ENCODE results near the gene FAM156A.
"Not testable (repeated sequence)": the region's sequence is repeated elsewhere in the genome, so short reads cannot be mapped to it uniquely, and the experiment has no call there.

Gene FAM156A

GRCh38 chrX:52948265-52948664 is 10.1 kb downstream of the FAM156A start:
- not testable (repeated sequence) for H3K27ac Mint-ChIP-seq (ENCODE audit: low read depth); DNase-seq (ENCODE audit: low spot score in 2 of 2); H3K36me3 Mint-ChIP-seq (ENCODE audit: insufficient read depth); ATAC-seq (replicated peaks; ENCODE audit: extremely low read depth, poor library complexity, severe bottlenecking); H3K4me3 Mint-ChIP-seq; H3K27me3 Mint-ChIP-seq; H3K4me1 Mint-ChIP-seq; H3K9me3 Mint-ChIP-seq

- not testable (repeated sequence) for DNase-seq (ENCODE audit: low spot score in 2 of 2); H3K4me3 Mint-ChIP-seq; H3K9me3 Mint-ChIP-seq; H3K36me3 Mint-ChIP-seq (ENCODE audit: insufficient read depth); ATAC-seq (replicated peaks; ENCODE audit: extremely low read depth, poor library complexity, severe bottlenecking); H3K27ac Mint-ChIP-seq (ENCODE audit: low read depth); H3K4me1 Mint-ChIP-seq; H3K27me3 Mint-ChIP-seq
These were observed 10.8 kb downstream of the FAM156A start for GRCh38 chrX:52947501-52947900.

- DNase-seq (ENCODE audit: low spot score in 2 of 2); H3K27me3 Mint-ChIP-seq; H3K9me3 Mint-ChIP-seq; ATAC-seq (replicated peaks; ENCODE audit: extremely low read depth, poor library complexity, severe bottlenecking); H3K27ac Mint-ChIP-seq (ENCODE audit: low read depth); H3K4me1 Mint-ChIP-seq; H3K4me3 Mint-ChIP-seq; H3K36me3 Mint-ChIP-seq (ENCODE audit: insufficient read depth): not testable (repeated sequence)
These were observed 12.4 kb downstream of the FAM156A start for GRCh38 chrX:52945838-52946494.

- ATAC-seq (replicated peaks; ENCODE audit: extremely low read depth, poor library complexity, severe bottlenecking); H3K27me3 Mint-ChIP-seq; DNase-seq (ENCODE audit: low spot score in 2 of 2); H3K9me3 Mint-ChIP-seq; H3K36me3 Mint-ChIP-seq (ENCODE audit: insufficient read depth); H3K27ac Mint-ChIP-seq (ENCODE audit: low read depth); H3K4me1 Mint-ChIP-seq; H3K4me3 Mint-ChIP-seq: not testable (repeated sequence)
These were observed 16.6 kb downstream of the FAM156A start for GRCh38 chrX:52941728-52942127.

- not testable (repeated sequence) for H3K27me3 Mint-ChIP-seq; H3K4me3 Mint-ChIP-seq; H3K9me3 Mint-ChIP-seq; DNase-seq (ENCODE audit: low spot score in 2 of 2); H3K4me1 Mint-ChIP-seq; H3K27ac Mint-ChIP-seq (ENCODE audit: low read depth); ATAC-seq (replicated peaks; ENCODE audit: extremely low read depth, poor library complexity, severe bottlenecking); H3K36me3 Mint-ChIP-seq (ENCODE audit: insufficient read depth)
These were observed 17.6 kb downstream of the FAM156A start for GRCh38 chrX:52940704-52941103.

- not testable (repeated sequence) for H3K9me3 Mint-ChIP-seq; DNase-seq (ENCODE audit: low spot score in 2 of 2); H3K27me3 Mint-ChIP-seq
- H3K4me3 Mint-ChIP-seq, result peak overlapping the region; percentile 88
- H3K4me1 Mint-ChIP-seq, result peaks cover 15% of the 10 kb centered on the region
- ATAC-seq (replicated peaks; ENCODE audit: extremely low read depth, poor library complexity, severe bottlenecking), result peak; percentile 2
- H3K27ac Mint-ChIP-seq (ENCODE audit: low read depth), result peak overlapping the region; percentile 99
- peaks cover 19% of the 10 kb centered on the region for H3K36me3 Mint-ChIP-seq (ENCODE audit: insufficient read depth)
These were observed 22.9 kb downstream of the FAM156A start for GRCh38 chrX:52935470-52935784.

- peaks cover 15% of the 10 kb centered on the region for H3K4me1 Mint-ChIP-seq
- ATAC-seq (replicated peaks; ENCODE audit: extremely low read depth, poor library complexity, severe bottlenecking) (peak; percentile 94), DNase-seq (ENCODE audit: low spot score in 2 of 2) (peak; percentile 85 to 87)
- no peaks in the 10 kb centered on the region for H3K9me3 Mint-ChIP-seq
- no peaks in the 10 kb centered on the region for H3K27me3 Mint-ChIP-seq
- H3K36me3 Mint-ChIP-seq (ENCODE audit: insufficient read depth), result peaks cover 19% of the 10 kb centered on the region
- peak overlapping the region; percentile 99 for H3K27ac Mint-ChIP-seq (ENCODE audit: low read depth)
- peak overlapping the region; percentile 88 for H3K4me3 Mint-ChIP-seq
These were observed 23.4 kb downstream of the FAM156A start for GRCh38 chrX:52934704-52935469.

- Mint-ChIP-seq H3K36me3 (ENCODE audit: insufficient read depth) (peaks cover 19% of the 10 kb centered on the region), H3K27me3 (no peaks in the 10 kb centered on the region), H3K27ac (ENCODE audit: low read depth) (peak overlapping the region; percentile 99), H3K9me3 (no peaks in the 10 kb centered on the region), H3K4me1 (peaks cover 15% of the 10 kb centered on the region), H3K4me3 (peak overlapping the region; percentile 88)
- ATAC-seq (replicated peaks; ENCODE audit: extremely low read depth, poor library complexity, severe bottlenecking), result no peak
- no peak for DNase-seq (ENCODE audit: low spot score in 2 of 2)
These were observed 24.2 kb downstream of the FAM156A start for GRCh38 chrX:52933976-52934703.

- H3K4me1 Mint-ChIP-seq, result peaks cover 15% of the 10 kb centered on the region
- no peaks in the 10 kb centered on the region for H3K9me3 Mint-ChIP-seq
- peaks cover 19% of the 10 kb centered on the region for H3K36me3 Mint-ChIP-seq (ENCODE audit: insufficient read depth)
- no peak overlapping the region for H3K27ac Mint-ChIP-seq (ENCODE audit: low read depth)
- no peak for DNase-seq (ENCODE audit: low spot score in 2 of 2)
- no peaks in the 10 kb centered on the region for H3K27me3 Mint-ChIP-seq
- ATAC-seq (replicated peaks; ENCODE audit: extremely low read depth, poor library complexity, severe bottlenecking), result no peak
- H3K4me3 Mint-ChIP-seq, result no peak overlapping the region
These were observed 25.1 kb downstream of the FAM156A start for GRCh38 chrX:52933213-52933612.

- not testable (repeated sequence) for DNase-seq (ENCODE audit: low spot score in 2 of 2); ATAC-seq (replicated peaks; ENCODE audit: extremely low read depth, poor library complexity, severe bottlenecking); H3K4me3 Mint-ChIP-seq; H3K27ac Mint-ChIP-seq (ENCODE audit: low read depth); H3K9me3 Mint-ChIP-seq
- Mint-ChIP-seq H3K4me1 (peaks cover 21% of the 10 kb centered on the region), H3K36me3 (ENCODE audit: insufficient read depth) (peaks cover 15% of the 10 kb centered on the region), H3K27me3 (peaks cover 15% of the 10 kb centered on the region)
These were observed 28.1 kb downstream of the FAM156A start for GRCh38 chrX:52930214-52930613.

GRCh38 chrX:52923781-52924241 is 34.5 kb downstream of the FAM156A start:
- H3K9me3 Mint-ChIP-seq, result no peaks in the 10 kb centered on the region
- DNase-seq (ENCODE audit: low spot score in 2 of 2) (no peak), ATAC-seq (replicated peaks; ENCODE audit: extremely low read depth, poor library complexity, severe bottlenecking) (no peak)
- H3K4me1 Mint-ChIP-seq, result peaks cover 25% of the 10 kb centered on the region
- peaks cover 15% of the 10 kb centered on the region for H3K27me3 Mint-ChIP-seq
- no peak overlapping the region for H3K4me3 Mint-ChIP-seq
- peaks cover 23% of the 10 kb centered on the region for H3K36me3 Mint-ChIP-seq (ENCODE audit: insufficient read depth)
- H3K27ac Mint-ChIP-seq (ENCODE audit: low read depth), result no peak overlapping the region

- not testable (repeated sequence) for DNase-seq (ENCODE audit: low spot score in 2 of 2); ATAC-seq (replicated peaks; ENCODE audit: extremely low read depth, poor library complexity, severe bottlenecking); H3K4me1 Mint-ChIP-seq; H3K9me3 Mint-ChIP-seq; H3K36me3 Mint-ChIP-seq (ENCODE audit: insufficient read depth); H3K4me3 Mint-ChIP-seq; H3K27me3 Mint-ChIP-seq; H3K27ac Mint-ChIP-seq (ENCODE audit: low read depth)
These were observed 43.6 kb downstream of the FAM156A start for GRCh38 chrX:52914704-52915103.

- H3K36me3 Mint-ChIP-seq (ENCODE audit: insufficient read depth); H3K27me3 Mint-ChIP-seq; H3K4me1 Mint-ChIP-seq; H3K4me3 Mint-ChIP-seq; ATAC-seq (replicated peaks; ENCODE audit: extremely low read depth, poor library complexity, severe bottlenecking); H3K9me3 Mint-ChIP-seq; H3K27ac Mint-ChIP-seq (ENCODE audit: low read depth); DNase-seq (ENCODE audit: low spot score in 2 of 2): not testable (repeated sequence)
These were observed 44.6 kb downstream of the FAM156A start for GRCh38 chrX:52913681-52914080.

All from central memory CD8-positive, alpha-beta T cell (primary cell).